ENCODE results near the gene ACAN.

- TF ChIP-seq CTCF (IDR thresholded peaks at IDR 0.05) (no peak), EP300 (IDR thresholded peaks at IDR 0.05) (no peak), POLR2AphosphoS5 (IDR thresholded peaks at IDR 0.05) (no peak), POLR2A (IDR thresholded peaks at IDR 0.05) (no peak)
Measured at GRCh38 chr15:88906551-88906950, 103.3 kb downstream of the ACAN start.

Data from suprapubic skin (tissue), 4 donors.